Spleen (tissue), 7 donors: Measurements from ENCODE around the gene TBC1D9.

Experiments used
- POLR2A ChIP-seq, 3 donors: fragments of 450-650 bp; IDR thresholded peaks; one replicate each; pipeline ENCODE4 v1.5.1; 2017; ENCODE audit warnings: antibody characterized with exemption in 3 of 3, mild to moderate bottlenecking in 1 of 3
- POLR2AphosphoS5 ChIP-seq, 3 donors: sonication (generic); formaldehyde crosslinking; IDR thresholded peaks; one replicate each; pipeline ENCODE4 v1.5.1; 2017; ENCODE audit warnings: antibody characterized with exemption in 3 of 3
- TF ChIP-seq, protein P1 (sequence below), 11 experiments: fragments of 200-600 bp in 7 of 11; fragments of 450-650 bp in 4 of 11; sonication (generic) in 4 of 11; IDR thresholded peaks in 8 of 11; conservative IDR thresholded peaks in 3 of 11; 1 replicate in 7 of 11; 2 replicates in 4 of 11; pipeline versions ENCODE4 v1.4.0 to v1.8.0; 2016 to 2021; ENCODE audit warnings: antibody characterized with exemption in 11 of 11, inconsistent platforms in 4 of 11, mild to moderate bottlenecking in 1 of 11
- donor health status: DM: no; HTN: no; CAD: no; lungs with moderate emphysema.
- donor health status: DM: no; HTN: no; CAD: no.
- donor health status: DM: no; HTN: no; CAD: no.

DNA sequence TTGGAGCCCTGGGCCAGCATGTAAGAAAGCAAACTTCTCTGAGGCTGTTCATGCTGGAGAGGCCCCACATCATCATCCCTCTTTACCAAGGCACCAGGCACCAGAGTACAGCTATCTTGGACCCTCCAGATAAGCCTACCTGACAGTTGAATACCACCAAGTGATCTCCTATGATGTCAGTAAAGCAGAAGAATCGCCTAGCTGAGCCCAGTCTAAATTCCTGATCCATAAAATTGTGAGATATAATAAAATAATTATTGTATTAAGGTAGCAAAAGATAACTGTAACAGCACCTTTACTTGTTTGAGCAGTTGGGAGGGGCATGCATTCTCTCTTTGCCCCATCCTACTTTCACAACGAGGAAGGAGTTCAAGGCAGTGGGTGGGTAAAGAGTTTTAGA lies 184.6 kb downstream of the TBC1D9 start:
- TF ChIP-seq, protein P1, sequence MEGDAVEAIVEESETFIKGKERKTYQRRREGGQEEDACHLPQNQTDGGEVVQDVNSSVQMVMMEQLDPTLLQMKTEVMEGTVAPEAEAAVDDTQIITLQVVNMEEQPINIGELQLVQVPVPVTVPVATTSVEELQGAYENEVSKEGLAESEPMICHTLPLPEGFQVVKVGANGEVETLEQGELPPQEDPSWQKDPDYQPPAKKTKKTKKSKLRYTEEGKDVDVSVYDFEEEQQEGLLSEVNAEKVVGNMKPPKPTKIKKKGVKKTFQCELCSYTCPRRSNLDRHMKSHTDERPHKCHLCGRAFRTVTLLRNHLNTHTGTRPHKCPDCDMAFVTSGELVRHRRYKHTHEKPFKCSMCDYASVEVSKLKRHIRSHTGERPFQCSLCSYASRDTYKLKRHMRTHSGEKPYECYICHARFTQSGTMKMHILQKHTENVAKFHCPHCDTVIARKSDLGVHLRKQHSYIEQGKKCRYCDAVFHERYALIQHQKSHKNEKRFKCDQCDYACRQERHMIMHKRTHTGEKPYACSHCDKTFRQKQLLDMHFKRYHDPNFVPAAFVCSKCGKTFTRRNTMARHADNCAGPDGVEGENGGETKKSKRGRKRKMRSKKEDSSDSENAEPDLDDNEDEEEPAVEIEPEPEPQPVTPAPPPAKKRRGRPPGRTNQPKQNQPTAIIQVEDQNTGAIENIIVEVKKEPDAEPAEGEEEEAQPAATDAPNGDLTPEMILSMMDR (IDR thresholded peaks at IDR 0.05 in 8 of 11, conservative IDR thresholded peaks at IDR 0.05 in 3 of 11) = no peak
- TF ChIP-seq POLR2AphosphoS5 (IDR thresholded peaks at IDR 0.05) (no peak), POLR2A (IDR thresholded peaks at IDR 0.05) (no peak)
